Measurements from ENCODE around the gene KIF21B. TPM values are rescaled to one million over a fixed set of nuclear protein-coding genes. Genes with fewer than 3 reads are reported as not detected.

KIF21B gene
- total and polyA plus RNA-seq, 2 of the 4 experiments (the other 2 are of a cell fraction), result 0.36 to 0.55 TPM

DNA sequence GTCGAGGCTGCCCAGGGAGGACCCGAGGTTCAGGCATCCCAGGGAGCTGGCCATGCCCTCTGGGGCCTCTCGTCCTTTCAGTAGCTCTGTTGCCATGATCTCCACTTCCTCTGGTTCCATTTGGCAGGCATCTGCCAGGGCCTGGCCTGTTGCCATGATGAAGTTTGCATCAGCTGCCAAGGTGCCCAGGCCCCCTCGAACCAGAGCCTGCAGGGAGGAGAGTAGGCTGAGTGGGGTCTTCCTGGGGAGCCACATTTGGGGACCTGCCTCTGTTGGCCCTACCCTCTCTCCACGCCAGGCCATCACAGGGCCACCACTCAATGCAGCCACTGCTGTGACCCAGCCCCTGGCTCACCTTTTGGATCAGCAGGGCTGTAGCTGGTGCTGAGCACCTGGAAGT, 16.4 kb upstream of the KIF21B start:
- Histone ChIP-seq H3K4me2 (ENCODE audit: low read depth, low read length) (no peak overlapping the region), H3K27ac (ENCODE audit: insufficient read depth, low read length) (no peak overlapping the region), H3K9ac (ENCODE audit: low read depth, low read length) (no peak overlapping the region), H3K23ac (ENCODE audit: low read depth, low read length) (no peak overlapping the region), H2BK15ac (ENCODE audit: low read depth, low read length) (no peak overlapping the region), H3K27me3 (ENCODE audit: control insufficient read depth, insufficient read depth, low read length) (peaks cover 38% of the 10 kb centered on the region), H3K79me1 (ENCODE audit: low read depth in 1 of 2, low read length in 2 of 2) (no peaks in the 10 kb centered on the region), H2AK9ac (replicated peaks; ENCODE audit: low read depth, low read length, poor library complexity) (no peak overlapping the region), H2AFZ (replicated peaks; ENCODE audit: low read length, poor library complexity) (no peak overlapping the region), H3K4ac (ENCODE audit: low read depth, low read length) (no peak overlapping the region), H2BK5ac (ENCODE audit: low read depth, low read length, poor library complexity, severe bottlenecking) (no peak overlapping the region), H4K5ac (ENCODE audit: low read depth, low read length) (no peak overlapping the region), H3K56ac (ENCODE audit: extremely low read depth, insufficient read depth, low read length) (no peak overlapping the region), H3K9me1 (ENCODE audit: insufficient read depth, low read length) (no peaks in the 10 kb centered on the region), H4K91ac (ENCODE audit: insufficient read depth, low read depth, low read length) (no peak overlapping the region), H3K18ac (ENCODE audit: low read depth, low read length) (no peak overlapping the region), H3K9me3 (ENCODE audit: control insufficient read depth, insufficient read depth, low read length) (no peaks in the 10 kb centered on the region), H3K4me1 (ENCODE audit: control insufficient read depth, insufficient read depth, low read length) (no peaks in the 10 kb centered on the region), H4K20me1 (ENCODE audit: insufficient read depth, low read length) (no peaks in the 10 kb centered on the region), H2BK120ac (ENCODE audit: low read depth, low read length) (no peak overlapping the region), H3K14ac (replicated peaks; ENCODE audit: low read depth, low read length) (no peak overlapping the region), H2BK20ac (ENCODE audit: low read depth, low read length) (no peak overlapping the region), H2AK5ac (ENCODE audit: low read depth, low read length) (no peak overlapping the region), H3K36me3 (ENCODE audit: control insufficient read depth, insufficient read depth, low read length) (no peaks in the 10 kb centered on the region), H3K4me3 (ENCODE audit: insufficient read depth, low read depth, low read length) (no peak overlapping the region), H4K8ac (ENCODE audit: low read depth in 2 of 2, low read length in 2 of 2) (no peak overlapping the region)
- WGBS, 2 experiments (ENCODE audit: extremely low coverage in 2 of 2, insufficient read length in 1 of 2), result 51% methylated on average over 3 of the region's 5 CpGs; no CpG with 5 or more reads in 1 of the 2 experiments
- ChIA-PET POLR2A (ENCODE audit: unreplicated experiment) (no interaction called here), CTCF (no interaction called here)
- DNase-seq (no peak), ATAC-seq (ENCODE audit: low read depth) (no peak)
- in situ Hi-C loops (cut with MboI; ENCODE audit: low sequenced_read_pairs), result loop anchor here (5.0 to 10.0 kb wide), 3 partner anchors 63 to 478 kb away; partner anchors contain the start of gene KIF14
- TF ChIP-seq RAD21 (IDR thresholded peaks at IDR 0.05; ENCODE audit: low read length) (no peak), MXI1 (IDR thresholded peaks at IDR 0.05; ENCODE audit: borderline replicate concordance, low read depth, low read length) (no peak), ELK1 (IDR thresholded peaks at IDR 0.05; ENCODE audit: borderline replicate concordance, low read depth, low read length) (no peak), MAZ (IDR thresholded peaks at IDR 0.05; ENCODE audit: borderline replicate concordance, low read depth, low read length) (no peak), CHD1 (IDR thresholded peaks at IDR 0.05; ENCODE audit: low read depth, low read length) (no peak)
- intact Hi-C loops (cut with micrococcal nuclease), result no loop called here
- dilution Hi-C loops (cut with HindIII; ENCODE audit: low sequenced_read_pairs, unreplicated experiment), result no loop called here
- no TSS peak for BruUV-seq (replicated peaks)

All from IMR-90 (cell line).